ENCODE results near the gene ARVCF.

DNA sequence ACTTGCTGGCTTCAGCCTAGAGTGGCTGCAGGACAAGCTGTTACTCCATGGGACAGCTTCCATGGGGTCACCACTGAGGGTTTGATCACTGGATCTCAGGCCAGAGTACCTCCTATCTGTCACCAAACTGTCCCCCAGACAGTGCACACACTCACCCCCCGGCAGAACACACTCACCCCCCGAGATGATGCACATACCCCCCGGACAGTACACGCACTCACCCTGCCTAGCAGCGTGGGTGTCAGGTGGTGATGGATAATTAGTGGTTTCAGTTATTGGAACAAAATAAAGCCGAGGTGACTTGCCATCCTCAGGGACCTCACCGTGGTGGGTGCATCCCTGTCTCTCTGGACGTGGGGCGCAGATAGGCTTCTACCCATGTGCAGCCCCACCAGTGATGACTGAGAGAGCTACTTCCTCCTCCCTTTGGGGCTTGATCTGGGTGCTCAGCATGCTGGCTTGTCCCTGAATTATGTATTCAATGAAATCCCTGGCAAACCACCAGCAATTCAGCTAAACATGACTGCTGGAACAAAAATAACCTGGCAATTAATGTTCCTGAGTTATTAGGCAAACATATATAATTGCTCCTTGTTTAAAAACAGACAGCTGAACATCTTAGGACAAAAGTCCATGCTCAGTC, 23.2 kb upstream of the ARVCF start:
- no peak for TF ChIP-seq CTCF (IDR thresholded peaks at IDR 0.05)
- no peak for TF ChIP-seq POLR2A (IDR thresholded peaks at IDR 0.05)
